Retinal pigment epithelial cell (primary cell): Measurements from ENCODE around the gene IGLON5.

ENCODE experiments used
- DNase-seq: peaks from one replicate; pipeline ENCODE4 v3.0.0-alpha.2; 2010; ENCODE audit warnings: low read depth
- H3K4me3 ChIP-seq: 2 replicates; pipeline ENCODE4 v1.5.1; 2011; ENCODE audit warnings: mild to moderate bottlenecking, low read length, control low read depth, moderate library complexity
- TF ChIP-seq, protein P1 (sequence below): conservative IDR thresholded peaks from 2 replicates; pipeline ENCODE4 v1.5.1; 2011; ENCODE audit warnings: low read depth, low read length, control low read depth, inconsistent platforms

IGLON5 gene

DNA sequence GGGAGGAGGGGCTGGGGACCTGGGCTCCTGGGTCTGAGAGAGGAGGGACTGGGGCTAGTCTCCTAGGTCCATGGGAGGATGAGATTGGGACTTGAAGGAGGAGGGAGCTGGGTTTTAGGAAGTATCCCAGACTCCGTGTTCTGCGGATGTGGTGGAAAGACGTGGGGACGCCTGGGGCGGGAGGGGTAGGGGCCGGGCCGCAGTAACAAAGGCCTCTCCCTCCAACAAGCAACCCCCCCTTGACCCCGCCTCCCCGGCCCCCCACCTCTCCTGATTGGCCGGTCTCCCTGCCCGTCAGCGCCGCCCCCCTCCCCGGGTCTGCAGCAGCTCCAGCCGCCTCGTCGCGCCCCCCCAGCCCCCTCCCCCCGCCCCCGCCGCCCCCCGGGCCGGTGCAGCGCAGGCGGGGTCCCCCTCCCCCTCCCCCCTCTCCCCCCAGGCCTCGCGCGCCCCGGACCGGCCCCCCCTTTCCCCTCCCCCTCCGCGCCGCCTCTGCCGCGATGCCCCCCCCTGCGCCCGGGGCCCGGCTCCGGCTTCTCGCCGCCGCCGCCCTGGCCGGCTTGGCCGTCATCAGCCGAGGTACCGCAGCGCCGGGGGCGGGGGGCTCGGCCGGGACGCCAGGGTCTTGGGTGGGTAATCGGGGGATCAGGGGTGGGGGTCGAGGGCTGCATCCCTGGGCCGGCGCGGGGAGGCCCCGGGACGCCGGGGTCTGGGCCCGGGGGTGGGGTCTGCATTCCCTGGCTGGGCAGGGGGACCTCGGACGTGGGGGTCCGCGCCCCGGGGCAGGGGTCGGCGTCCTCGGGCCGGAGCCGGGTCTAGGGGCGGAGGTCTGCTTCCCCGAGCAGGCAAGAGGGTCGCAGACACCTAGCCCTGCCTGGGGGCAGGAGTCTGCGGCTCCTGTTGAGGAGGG, at the start of gene IGLON5:
IGLON5 (plus strand) TSS at position 294 of the 907 bp plus-strand sequence; CDS start at position 498, 204 bp downstream.
- DNase-seq, result no peak
- H3K4me3 ChIP-seq, result no peak within 1 kb of the TSS
- TF ChIP-seq, protein P1, sequence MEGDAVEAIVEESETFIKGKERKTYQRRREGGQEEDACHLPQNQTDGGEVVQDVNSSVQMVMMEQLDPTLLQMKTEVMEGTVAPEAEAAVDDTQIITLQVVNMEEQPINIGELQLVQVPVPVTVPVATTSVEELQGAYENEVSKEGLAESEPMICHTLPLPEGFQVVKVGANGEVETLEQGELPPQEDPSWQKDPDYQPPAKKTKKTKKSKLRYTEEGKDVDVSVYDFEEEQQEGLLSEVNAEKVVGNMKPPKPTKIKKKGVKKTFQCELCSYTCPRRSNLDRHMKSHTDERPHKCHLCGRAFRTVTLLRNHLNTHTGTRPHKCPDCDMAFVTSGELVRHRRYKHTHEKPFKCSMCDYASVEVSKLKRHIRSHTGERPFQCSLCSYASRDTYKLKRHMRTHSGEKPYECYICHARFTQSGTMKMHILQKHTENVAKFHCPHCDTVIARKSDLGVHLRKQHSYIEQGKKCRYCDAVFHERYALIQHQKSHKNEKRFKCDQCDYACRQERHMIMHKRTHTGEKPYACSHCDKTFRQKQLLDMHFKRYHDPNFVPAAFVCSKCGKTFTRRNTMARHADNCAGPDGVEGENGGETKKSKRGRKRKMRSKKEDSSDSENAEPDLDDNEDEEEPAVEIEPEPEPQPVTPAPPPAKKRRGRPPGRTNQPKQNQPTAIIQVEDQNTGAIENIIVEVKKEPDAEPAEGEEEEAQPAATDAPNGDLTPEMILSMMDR, result no peak

DNA sequence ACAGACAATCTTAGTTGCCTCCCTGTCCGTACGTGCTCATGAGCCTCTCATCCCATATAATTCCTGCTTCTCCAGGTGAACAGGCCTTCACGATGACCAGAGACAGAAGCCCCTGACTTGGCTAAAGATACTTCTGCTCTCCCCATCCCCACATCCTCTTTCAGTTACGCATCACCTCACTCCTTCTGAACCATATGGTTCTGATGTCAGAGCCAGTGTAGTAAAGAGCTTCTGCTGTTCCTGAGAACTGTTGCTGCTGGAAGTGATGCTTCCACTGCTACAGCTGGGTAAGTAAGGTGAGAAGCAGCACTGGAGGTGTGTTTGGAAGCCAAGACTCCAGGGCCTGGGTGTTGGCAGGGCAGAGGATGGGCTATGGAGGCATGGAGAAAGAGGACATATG, 47.6 kb upstream of the IGLON5 start:
- no peak for DNase-seq
- H3K4me3 ChIP-seq, result no peak overlapping the region
- TF ChIP-seq, protein P1, result no peak

DNA sequence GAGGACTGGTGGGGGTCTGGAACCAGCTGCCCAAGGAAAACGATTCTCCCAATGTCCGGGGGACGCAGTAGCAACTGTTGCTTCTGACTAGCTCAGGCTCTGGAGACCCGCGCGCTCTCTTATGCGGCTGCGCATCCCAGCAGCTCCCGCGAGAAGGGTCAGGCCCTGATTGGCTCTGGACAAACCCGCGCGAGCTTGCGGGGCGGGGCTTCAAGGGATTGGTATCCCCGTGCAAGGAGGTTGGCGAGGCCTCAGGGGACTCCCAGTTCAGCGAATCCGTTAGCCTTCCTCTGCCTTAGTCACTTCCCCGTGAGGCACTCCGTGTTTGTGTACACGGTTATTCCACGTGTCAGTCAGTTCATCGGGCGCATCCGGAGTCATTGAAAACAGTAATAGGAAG, 40.4 kb upstream of the IGLON5 start:
- TF ChIP-seq, protein P1, result no peak
- H3K4me3 ChIP-seq, result no peak overlapping the region
- DNase-seq, result no peak

DNA sequence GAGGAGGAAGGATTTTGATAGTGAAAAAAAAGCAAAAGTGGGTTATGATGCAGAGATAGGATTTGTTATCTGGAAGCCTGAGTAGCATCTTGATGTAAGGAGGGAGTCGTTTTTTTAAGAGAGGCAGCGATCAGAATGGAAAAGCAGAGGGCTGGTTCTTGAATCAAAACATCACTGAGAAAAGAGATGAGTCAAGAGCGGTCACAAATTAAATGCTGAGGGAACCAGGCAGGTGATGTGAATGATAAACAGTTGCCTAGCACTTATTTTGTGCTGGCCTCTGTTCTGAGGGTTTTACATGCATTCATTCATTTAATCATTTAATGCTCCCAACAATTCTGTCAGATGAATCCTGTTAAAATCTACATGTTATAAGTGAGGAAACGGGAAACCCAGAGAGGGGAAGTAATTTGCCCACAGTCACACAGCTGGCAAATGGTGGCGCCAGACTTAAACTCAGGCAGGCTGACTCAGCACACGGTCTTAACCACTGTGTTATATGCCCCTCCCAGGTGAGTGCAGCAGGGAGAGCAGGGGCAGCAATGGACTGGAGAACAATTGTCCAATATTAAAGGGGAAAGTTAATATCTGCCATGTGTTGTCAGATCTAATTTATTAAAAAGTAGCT, 39.1 kb upstream of the IGLON5 start:
- no peak for DNase-seq
- TF ChIP-seq, protein P1, result no peak
- no peak overlapping the region for H3K4me3 ChIP-seq

DNA sequence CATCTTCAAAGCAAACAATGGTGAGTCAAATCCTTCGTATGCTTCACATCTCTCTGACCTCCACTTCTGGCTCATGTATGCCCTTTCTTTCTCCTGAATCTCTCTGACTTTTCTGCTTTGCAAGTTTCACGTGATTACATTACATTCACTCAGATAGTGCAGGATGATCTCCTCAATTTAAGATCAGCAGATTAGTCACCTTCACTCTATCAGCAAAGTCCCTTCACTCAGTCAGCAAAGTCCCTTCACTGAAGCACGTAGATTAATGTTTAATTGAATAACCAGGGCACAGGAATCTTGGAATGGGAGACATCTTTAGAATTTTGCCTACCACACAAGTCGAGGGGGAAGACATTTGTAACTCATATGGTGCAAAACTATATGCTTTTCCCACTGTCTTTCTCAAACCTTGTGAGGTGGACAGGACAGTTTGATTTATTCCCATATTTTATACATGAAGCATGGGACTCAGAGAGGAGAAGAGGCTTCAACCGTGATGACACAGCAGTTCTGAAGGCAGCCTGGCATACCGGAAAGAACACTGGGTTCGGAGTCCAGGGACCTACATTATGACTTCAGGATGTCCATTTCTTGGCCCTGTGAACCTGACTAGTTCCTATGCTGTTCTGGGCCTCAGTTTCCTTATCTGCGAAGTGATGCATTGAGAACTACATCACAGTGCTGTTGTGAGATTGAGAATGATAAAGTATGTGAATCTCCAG, 37.2 kb upstream of the IGLON5 start:
- TF ChIP-seq, protein P1, result no peak
- no peak for DNase-seq
- no peak overlapping the region for H3K4me3 ChIP-seq

DNA sequence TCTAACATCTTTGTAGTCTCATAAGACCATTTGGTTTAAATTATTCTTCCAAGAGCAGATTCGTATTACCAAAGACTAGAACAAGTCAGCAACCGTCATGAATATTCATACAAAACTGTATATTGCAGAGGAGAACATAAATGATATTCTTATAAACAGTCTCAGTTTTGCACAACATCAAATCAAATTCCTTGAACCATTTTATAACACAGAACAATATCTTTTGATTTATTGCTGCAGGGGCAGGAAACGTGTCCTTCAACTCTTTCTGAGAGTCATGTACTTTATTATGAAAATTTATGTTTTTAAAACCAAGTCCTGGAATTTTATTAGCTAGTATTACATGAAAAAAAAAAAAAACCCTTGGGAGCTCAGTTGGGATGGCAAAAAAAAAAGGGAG, 34.3 kb upstream of the IGLON5 start:
- no peak for DNase-seq
- TF ChIP-seq, protein P1, result no peak
- H3K4me3 ChIP-seq, result no peak overlapping the region
